ENCODE data around the gene RNF223. TPM values are rescaled to one million over a fixed set of nuclear protein-coding genes. Genes with fewer than 3 reads are reported as not detected.

The RNF223 gene
- total RNA-seq, 1 donor from 2014 or later = not detected

DNA sequence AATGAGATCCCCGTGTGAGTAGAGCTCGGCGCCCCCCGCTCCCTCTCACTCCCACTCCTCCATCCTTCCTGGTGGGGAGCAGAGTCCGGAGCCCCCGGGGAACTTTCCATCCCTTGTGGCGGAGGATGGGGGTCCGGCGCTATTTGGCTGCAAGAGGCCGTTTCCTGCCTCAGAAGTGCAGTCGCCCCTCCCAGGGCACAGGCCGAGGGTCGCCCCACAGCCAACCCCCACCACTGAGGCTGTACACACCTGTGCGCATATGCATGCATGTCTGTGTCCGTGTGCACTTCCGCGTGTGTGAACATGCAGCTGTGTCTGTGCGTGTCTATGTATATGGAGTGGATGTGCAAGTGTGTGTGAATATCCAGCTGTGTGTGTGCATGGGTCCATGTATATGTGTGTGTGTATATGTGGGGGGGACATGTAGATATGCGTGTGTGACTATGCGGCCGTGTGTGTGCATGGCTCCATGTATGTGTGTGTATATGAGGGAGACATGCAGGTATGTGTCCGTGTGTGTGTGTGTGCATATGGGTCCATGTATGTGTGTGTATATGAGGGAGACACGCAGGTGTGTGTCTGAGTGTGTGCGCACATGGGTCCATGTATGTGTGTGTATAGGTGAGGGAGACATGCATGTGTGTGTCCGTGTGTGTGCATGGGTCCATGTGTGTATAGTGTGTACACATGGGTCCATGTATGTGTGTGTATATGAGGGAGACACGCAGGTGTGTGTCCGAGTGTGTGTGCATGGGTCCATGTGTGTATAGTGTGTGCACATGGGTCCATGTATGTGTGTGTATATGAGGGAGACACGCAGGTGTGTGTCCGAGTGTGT, 21.9 kb downstream of the RNF223 start:
- Mint-ChIP-seq H3K27ac (ENCODE audit: unreplicated experiment) (peak overlapping the region; percentile 15), H3K27me3 (ENCODE audit: unreplicated experiment) (peaks cover 20% of the 10 kb centered on the region), H3K4me1 (ENCODE audit: unreplicated experiment) (no peaks in the 10 kb centered on the region), H3K4me3 (ENCODE audit: unreplicated experiment) (peak overlapping the region; percentile 49), H3K36me3 (ENCODE audit: low read depth, unreplicated experiment) (peaks cover 23% of the 10 kb centered on the region), H3K9me3 (ENCODE audit: unreplicated experiment) (no peaks in the 10 kb centered on the region)
- no peak for TF ChIP-seq CTCF (IDR thresholded peaks at IDR 0.05; ENCODE audit: unreplicated experiment)
- DNase-seq (ENCODE audit: low spot score) = no peak

- H3K36me3 Mint-ChIP-seq (ENCODE audit: low read depth, unreplicated experiment) = peaks cover 26% of the 10 kb centered on the region
- H3K4me3 Mint-ChIP-seq (ENCODE audit: unreplicated experiment) = no peak overlapping the region
- H3K4me1 Mint-ChIP-seq (ENCODE audit: unreplicated experiment) = no peaks in the 10 kb centered on the region
- H3K9me3 Mint-ChIP-seq (ENCODE audit: unreplicated experiment) = no peaks in the 10 kb centered on the region
- no peak for TF ChIP-seq CTCF (IDR thresholded peaks at IDR 0.05; ENCODE audit: unreplicated experiment)
- H3K27me3 Mint-ChIP-seq (ENCODE audit: unreplicated experiment) = peaks cover 19% of the 10 kb centered on the region
- no peak for DNase-seq (ENCODE audit: low spot score)
- no peak overlapping the region for H3K27ac Mint-ChIP-seq (ENCODE audit: unreplicated experiment)
Measured at GRCh38 chr1:1051127-1051810, 22.8 kb downstream of the RNF223 start.

GRCh38 chr1:1050577-1051052, 23.5 kb downstream of the RNF223 start:
- H3K36me3 Mint-ChIP-seq (ENCODE audit: low read depth, unreplicated experiment) = peaks cover 25% of the 10 kb centered on the region
- no peak overlapping the region for H3K27ac Mint-ChIP-seq (ENCODE audit: unreplicated experiment)
- no peak overlapping the region for H3K4me3 Mint-ChIP-seq (ENCODE audit: unreplicated experiment)
- no peak for TF ChIP-seq CTCF (IDR thresholded peaks at IDR 0.05; ENCODE audit: unreplicated experiment)
- no peaks in the 10 kb centered on the region for H3K9me3 Mint-ChIP-seq (ENCODE audit: unreplicated experiment)
- H3K4me1 Mint-ChIP-seq (ENCODE audit: unreplicated experiment) = no peaks in the 10 kb centered on the region
- peaks cover 16% of the 10 kb centered on the region for H3K27me3 Mint-ChIP-seq (ENCODE audit: unreplicated experiment)
- DNase-seq (ENCODE audit: low spot score) = no peak

DNA sequence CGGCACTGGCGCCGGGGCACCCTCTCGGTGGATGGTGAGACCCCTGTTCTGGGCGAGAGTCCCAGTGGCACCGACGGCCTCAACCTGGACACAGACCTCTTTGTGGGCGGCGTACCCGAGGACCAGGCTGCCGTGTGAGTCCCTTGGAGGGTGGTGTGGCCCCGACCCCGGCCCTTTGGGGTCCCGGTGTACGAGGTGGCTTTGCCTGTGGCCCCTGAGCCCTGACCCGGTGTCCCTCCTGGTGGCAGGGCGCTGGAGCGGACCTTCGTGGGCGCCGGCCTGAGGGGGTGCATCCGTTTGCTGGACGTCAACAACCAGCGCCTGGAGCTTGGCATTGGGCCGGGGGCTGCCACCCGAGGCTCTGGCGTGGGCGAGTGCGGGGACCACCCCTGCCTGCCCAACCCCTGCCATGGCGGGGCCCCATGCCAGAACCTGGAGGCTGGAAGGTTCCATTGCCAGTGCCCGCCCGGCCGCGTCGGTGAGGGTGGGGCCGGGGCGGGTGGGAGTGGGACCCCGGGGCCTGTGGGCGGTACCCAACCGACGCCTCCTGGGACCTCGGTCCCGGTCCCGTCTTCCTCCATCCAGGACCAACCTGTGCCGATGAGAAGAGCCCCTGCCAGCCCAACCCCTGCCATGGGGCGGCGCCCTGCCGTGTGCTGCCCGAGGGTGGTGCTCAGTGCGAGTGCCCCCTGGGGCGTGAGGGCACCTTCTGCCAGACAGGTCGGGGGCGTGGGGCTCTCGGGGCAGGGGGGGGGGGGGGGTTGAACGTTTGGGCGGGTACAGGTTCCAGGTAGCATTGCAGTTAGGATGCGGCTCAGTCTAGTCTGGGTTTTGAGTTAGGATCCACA, 24.6 kb downstream of the RNF223 start:
- DNase-seq (ENCODE audit: low spot score) = no peak
- Mint-ChIP-seq H3K4me3 (ENCODE audit: unreplicated experiment) (no peak overlapping the region), H3K4me1 (ENCODE audit: unreplicated experiment) (no peaks in the 10 kb centered on the region), H3K27ac (ENCODE audit: unreplicated experiment) (no peak overlapping the region), H3K27me3 (ENCODE audit: unreplicated experiment) (peaks cover 17% of the 10 kb centered on the region), H3K36me3 (ENCODE audit: low read depth, unreplicated experiment) (peaks cover 26% of the 10 kb centered on the region), H3K9me3 (ENCODE audit: unreplicated experiment) (no peaks in the 10 kb centered on the region)
- no peak for TF ChIP-seq CTCF (IDR thresholded peaks at IDR 0.05; ENCODE audit: unreplicated experiment)

Data from endothelial cell (in vitro differentiated cells).